HG02870 (cell line): Measurements from ENCODE around the gene LTB4R.

Source experiments
- ATAC-seq: cut with Tn5 transposase; IDR thresholded peaks from one replicate; pipeline ENCODE4 v1.9.1; 2021; ENCODE audit warnings: mild to moderate bottlenecking, moderate library complexity; ENCODE audit not compliant: unreplicated experiment

LTB4R gene

GRCh38 chr14:24299255-24300191, 11.8 kb upstream of the LTB4R start, which contains the start of the genes DHRS1 and NOP9:
DHRS1 (minus strand) TSS chr14:24299780; CDS start chr14:24299106, 674 bp downstream.
NOP9 (plus strand) TSS chr14:24299850; CDS start chr14:24299955, 105 bp downstream.
- peak; percentile 54 for ATAC-seq

GRCh38 chr14:24300326-24300980, 10.8 kb upstream of the LTB4R start:
- no peak for ATAC-seq

GRCh38 chr14:24304019-24304387, 7.3 kb upstream of the LTB4R start:
- ATAC-seq, result no peak

- no peak for ATAC-seq
These were observed 4.1 kb upstream of the LTB4R start for GRCh38 chr14:24307156-24307574.

GRCh38 chr14:24307575-24308341, 3.5 kb upstream of the LTB4R start, which contains the start of gene CIDEB:
CIDEB (minus strand) TSS chr14:24307977; CDS start chr14:24307858, 119 bp downstream.
- no peak for ATAC-seq

- no peak for ATAC-seq
These were observed 2.8 kb upstream of the LTB4R start for GRCh38 chr14:24308342-24309124.

- ATAC-seq, result no peak
These were observed 1.6 kb upstream of the LTB4R start, which contains the start of gene LTB4R2 for GRCh38 chr14:24309538-24310264. LTB4R2 (plus strand) TSS chr14:24310140; CDS start chr14:24310665, 525 bp downstream.

- no peak for ATAC-seq
These were observed 1.0 kb upstream of the LTB4R start for GRCh38 chr14:24310265-24310645.

GRCh38 chr14:24311837-24312615, 724 bp downstream of the LTB4R start:
- no peak for ATAC-seq

GRCh38 chr14:24312736-24313507, 1.6 kb downstream of the LTB4R start:
- ATAC-seq, result no peak

- ATAC-seq, result no peak
These were observed 2.6 kb downstream of the LTB4R start for GRCh38 chr14:24313913-24314312.

GRCh38 chr14:24314377-24315193, 3.3 kb downstream of the LTB4R start:
- no peak for ATAC-seq

GRCh38 chr14:24315243-24315806, 4.0 kb downstream of the LTB4R start:
- ATAC-seq, result no peak

- no peak for ATAC-seq
These were observed 4.7 kb downstream of the LTB4R start for GRCh38 chr14:24315807-24316596.

- no peak for ATAC-seq
These were observed 5.3 kb downstream of the LTB4R start for GRCh38 chr14:24316597-24316950.
